CD8-positive, alpha-beta memory T cell (primary cell): Measurements from ENCODE around the gene CXCL17. TPM values are rescaled to one million over a fixed set of nuclear protein-coding genes. Genes with fewer than 3 reads are reported as not detected.

Source experiments
- CTCF ChIA-PET: fragments of 350-600 bp; sonication (Branson Sonifier 250); formaldehyde crosslinking; loops from one replicate; lab custom pipeline; 2021; ENCODE audit warnings: antibody characterized with exemption; lab: Charles Lee
- POLR2A ChIA-PET: fragments of 350-600 bp; sonication (Branson Sonifier 250); formaldehyde crosslinking; loops from one replicate; lab custom pipeline; 2021; ENCODE audit warnings: antibody characterized with exemption; lab: Charles Lee
- DNase-seq, 5 donors: peaks; one replicate each; pipeline versions ENCODE4 v3.0.0 to v3.0.0-alpha.2; 2020 to 2022; ENCODE audit warnings: mixed read lengths in 1 of 5
- H3K27ac ChIP-seq: one replicate; pipeline ENCODE4 v1.7.0; 2013; ENCODE audit warnings: low read depth, mild to moderate bottlenecking, low read length, moderate library complexity
- H3K27me3 ChIP-seq: 2 replicates; pipeline ENCODE4 v1.7.0; 2013; ENCODE audit warnings: low read length, mild to moderate bottlenecking; ENCODE audit not compliant: insufficient read depth, poor library complexity, severe bottlenecking
- H3K36me3 ChIP-seq: 2 replicates; pipeline ENCODE4 v1.7.0; 2013; ENCODE audit warnings: mild to moderate bottlenecking, low read length, moderate library complexity; ENCODE audit not compliant: insufficient read depth
- H3K4me1 ChIP-seq: 2 replicates; pipeline ENCODE4 v1.7.0; 2013; ENCODE audit warnings: mild to moderate bottlenecking, low read length, moderate library complexity; ENCODE audit not compliant: insufficient read depth
- H3K4me3 ChIP-seq: 2 replicates; pipeline ENCODE4 v1.7.0; 2013; ENCODE audit warnings: mild to moderate bottlenecking, low read length
- H3K9me3 ChIP-seq: 2 replicates; pipeline ENCODE4 v1.7.0; 2013; ENCODE audit warnings: mild to moderate bottlenecking, low read length
- H3K27ac Mint-ChIP-seq, 8 donors: one replicate each; pipeline ENCODE4 v1.8.0; 2020 to 2021; ENCODE audit warnings: mixed read lengths in 8 of 8, mild to moderate bottlenecking in 6 of 8, inconsistent platforms in 3 of 8, moderate library complexity in 3 of 8
- H3K27me3 Mint-ChIP-seq, 2 donors: one replicate each; pipeline ENCODE4 v1.8.0; 2020 to 2021; ENCODE audit warnings: mixed read lengths in 2 of 2, mild to moderate bottlenecking in 1 of 2, moderate library complexity in 1 of 2
- H3K36me3 Mint-ChIP-seq, 3 donors: one replicate each; pipeline ENCODE4 v1.8.0; 2020 to 2021; ENCODE audit warnings: mixed read lengths in 3 of 3, inconsistent platforms in 1 of 3, mild to moderate bottlenecking in 1 of 3
- H3K4me1 Mint-ChIP-seq, 3 donors: one replicate each; pipeline ENCODE4 v1.8.0; 2020 to 2021; ENCODE audit warnings: mixed read lengths in 3 of 3, inconsistent platforms in 1 of 3, mild to moderate bottlenecking in 1 of 3
- H3K4me3 Mint-ChIP-seq, 7 donors: one replicate each; pipeline ENCODE4 v1.8.0; 2020 to 2021; ENCODE audit warnings: mixed read lengths in 7 of 7, mild to moderate bottlenecking in 6 of 7, moderate library complexity in 4 of 7, inconsistent platforms in 2 of 7
- H3K9me3 Mint-ChIP-seq, 5 donors: one replicate each; pipeline ENCODE4 v1.8.0; 2020 to 2022; ENCODE audit warnings: mixed read lengths in 5 of 5, mild to moderate bottlenecking in 3 of 5, moderate library complexity in 2 of 5, inconsistent platforms in 1 of 5
- polyA plus RNA-seq: library from polyadenylated mRNA; unstranded; fragments of 300-500 nt; fragmentation: Illumina TruSeq; gene quantifications from one replicate; pipeline ENCODE4 v1.2.3, GENCODE V29; 2021
- total RNA-seq, 2 experiments: library from RNA; stranded (reverse); gene quantifications; one replicate each; pipeline ENCODE4 v1.2.3, GENCODE V29; 2021

The CXCL17 gene
- total and polyA plus RNA-seq, 3 experiments from 2014 or later: not detected

- H3K36me3 Mint-ChIP-seq: peaks cover 0 to 11% (median 2%) of the 10 kb centered on the region in 3 donors
- H3K4me1 Mint-ChIP-seq: peaks cover 30 to 47% (median 33%) of the 10 kb centered on the region in 3 donors
- Histone ChIP-seq H3K9me3 (no peaks in the 10 kb centered on the region), H3K27me3 (no peaks in the 10 kb centered on the region), H3K36me3 (no peaks in the 10 kb centered on the region), H3K4me3 (peak overlapping the region; percentile 82), H3K4me1 (peaks cover 33% of the 10 kb centered on the region), H3K27ac (no peak overlapping the region)
- H3K9me3 Mint-ChIP-seq: no peaks in the 10 kb centered on the region
- peak overlapping the region in 7 of 8 donors; percentile 55 to 96 (median 95) for H3K27ac Mint-ChIP-seq
- POLR2A ChIA-PET: interaction anchor here (1.4 kb wide), 1 partner anchor 26 kb away, joined by 7 read pairs; no protein-coding TSS in a partner anchor
- H3K4me3 Mint-ChIP-seq: peak overlapping the region; percentile 88 to 99 (median 97)
- DNase-seq: peak in 1 of 5 donors; percentile 36
- peaks cover 0 to 1% of the 10 kb centered on the region in 2 donors for H3K27me3 Mint-ChIP-seq
- CTCF ChIA-PET: interaction anchor here (2.2 to 2.3 kb wide), 2 partner anchors 16 to 28 kb away, joined by 7 to 13 read pairs; no protein-coding TSS in a partner anchor
Observed at GRCh38 chr19:42422092-42422900, 20.4 kb downstream of the CXCL17 start.

- ChIA-PET CTCF (interaction anchor here (1.0 to 3.1 kb wide), 3 partner anchors 12 to 28 kb away, joined by 5 to 27 read pairs (median 7); no protein-coding TSS in a partner anchor), POLR2A (no interaction called here)
- no peaks in the 10 kb centered on the region for H3K9me3 ChIP-seq
- Mint-ChIP-seq H3K27me3 (peaks cover 0 to 1% of the 10 kb centered on the region in 2 donors), H3K27ac (peak overlapping the region in 4 of 8 donors; percentile 21 to 95 (median 58)), H3K9me3 (no peaks in the 10 kb centered on the region), H3K4me3 (peak overlapping the region; percentile 88 to 99 (median 97)), H3K4me1 (peaks cover 30 to 47% (median 33%) of the 10 kb centered on the region in 3 donors), H3K36me3 (peaks cover 0 to 11% (median 2%) of the 10 kb centered on the region in 3 donors)
- peaks cover 33% of the 10 kb centered on the region for H3K4me1 ChIP-seq
- no peak overlapping the region for H3K27ac ChIP-seq
- no peak overlapping the region for H3K4me3 ChIP-seq
- H3K36me3 ChIP-seq: no peaks in the 10 kb centered on the region
- no peaks in the 10 kb centered on the region for H3K27me3 ChIP-seq
- peak in 1 of 5 donors; percentile 42 for DNase-seq
Observed at GRCh38 chr19:42421591-42422031, 21.1 kb downstream of the CXCL17 start.

GRCh38 chr19:42421101-42421500 lies 21.6 kb downstream of the CXCL17 start:
- Mint-ChIP-seq H3K4me1 (peaks cover 30 to 47% (median 33%) of the 10 kb centered on the region in 3 donors), H3K27me3 (peaks cover 0 to 1% of the 10 kb centered on the region in 2 donors), H3K9me3 (no peaks in the 10 kb centered on the region), H3K4me3 (peak overlapping the region in 4 of 7 donors; percentile 8 to 61 (median 33)), H3K36me3 (peaks cover 0 to 13% (median 2%) of the 10 kb centered on the region in 3 donors), H3K27ac (peak overlapping the region in 4 of 8 donors; percentile 22 to 57 (median 47))
- no peaks in the 10 kb centered on the region for H3K27me3 ChIP-seq
- no peaks in the 10 kb centered on the region for H3K36me3 ChIP-seq
- H3K4me1 ChIP-seq: peaks cover 33% of the 10 kb centered on the region
- ChIA-PET POLR2A (no interaction called here), CTCF (interaction anchor here (1.0 to 3.1 kb wide), 4 partner anchors 13 to 29 kb away, joined by 5 to 27 read pairs (median 8); no protein-coding TSS in a partner anchor)
- no peaks in the 10 kb centered on the region for H3K9me3 ChIP-seq
- H3K4me3 ChIP-seq: no peak overlapping the region
- peak in 1 of 5 donors; percentile 9 for DNase-seq
- no peak overlapping the region for H3K27ac ChIP-seq

- POLR2A ChIA-PET: no interaction called here
- Mint-ChIP-seq H3K4me3 (peak overlapping the region in 1 of 7 donors; percentile 74), H3K4me1 (peaks cover 30 to 47% (median 33%) of the 10 kb centered on the region in 3 donors), H3K27ac (peak overlapping the region in 5 of 8 donors; percentile 25 to 79 (median 75)), H3K9me3 (no peaks in the 10 kb centered on the region), H3K36me3 (peaks cover 0 to 18% (median 2%) of the 10 kb centered on the region in 3 donors), H3K27me3 (peaks cover 0 to 1% of the 10 kb centered on the region in 2 donors)
- Histone ChIP-seq H3K4me1 (peaks cover 33% of the 10 kb centered on the region), H3K27me3 (no peaks in the 10 kb centered on the region), H3K27ac (no peak overlapping the region), H3K9me3 (no peaks in the 10 kb centered on the region), H3K4me3 (no peak overlapping the region), H3K36me3 (no peaks in the 10 kb centered on the region)
- CTCF ChIA-PET: interaction anchor here (1.0 to 3.1 kb wide), 9 partner anchors 10 to 31 kb away, joined by 3 to 27 read pairs (median 5); no protein-coding TSS in a partner anchor
- DNase-seq: peak; percentile 62 to 82 (median 65)
Observed at GRCh38 chr19:42420055-42420544, 22.6 kb downstream of the CXCL17 start.

GRCh38 chr19:42419309-42419708 lies 23.4 kb downstream of the CXCL17 start:
- H3K36me3 Mint-ChIP-seq: peaks cover 0 to 23% (median 2%) of the 10 kb centered on the region in 3 donors
- peak in 1 of 5 donors; percentile 36 for DNase-seq
- no peaks in the 10 kb centered on the region for H3K9me3 Mint-ChIP-seq
- no peak overlapping the region for H3K4me3 ChIP-seq
- peaks cover 30 to 45% (median 33%) of the 10 kb centered on the region in 3 donors for H3K4me1 Mint-ChIP-seq
- no peak overlapping the region for H3K27ac Mint-ChIP-seq
- peaks cover 0 to 1% of the 10 kb centered on the region in 2 donors for H3K27me3 Mint-ChIP-seq
- no peaks in the 10 kb centered on the region for H3K9me3 ChIP-seq
- no peak overlapping the region for H3K27ac ChIP-seq
- ChIA-PET POLR2A (no interaction called here), CTCF (interaction anchor here (1.1 to 3.1 kb wide), 5 partner anchors 14 to 32 kb away, joined by 3 to 27 read pairs (median 6); no protein-coding TSS in a partner anchor)
- H3K4me1 ChIP-seq: peaks cover 31% of the 10 kb centered on the region
- no peaks in the 10 kb centered on the region for H3K36me3 ChIP-seq
- H3K27me3 ChIP-seq: no peaks in the 10 kb centered on the region
- peak overlapping the region in 1 of 7 donors; percentile 40 for H3K4me3 Mint-ChIP-seq

- H3K9me3 Mint-ChIP-seq: no peaks in the 10 kb centered on the region
- H3K4me1 Mint-ChIP-seq: peaks cover 0 to 5% (median 3%) of the 10 kb centered on the region in 3 donors
- ChIA-PET CTCF (interaction anchor here (1.0 to 1.2 kb wide), 3 partner anchors 21 to 28 kb away, joined by 3 to 4 read pairs (median 3); no protein-coding TSS in a partner anchor), POLR2A (no interaction called here)
- H3K36me3 Mint-ChIP-seq: peaks cover 0 to 38% (median 5%) of the 10 kb centered on the region in 3 donors
- no peaks in the 10 kb centered on the region for H3K27me3 Mint-ChIP-seq
- H3K4me3 Mint-ChIP-seq: no peak overlapping the region
- H3K27ac Mint-ChIP-seq: peak overlapping the region in 2 of 8 donors; percentile 51 to 93
- H3K27me3 ChIP-seq: no peaks in the 10 kb centered on the region
- peak in 1 of 5 donors; percentile 37 for DNase-seq
- H3K36me3 ChIP-seq: no peaks in the 10 kb centered on the region
- no peak overlapping the region for H3K4me3 ChIP-seq
- H3K9me3 ChIP-seq: no peaks in the 10 kb centered on the region
- H3K4me1 ChIP-seq: no peaks in the 10 kb centered on the region
- no peak overlapping the region for H3K27ac ChIP-seq
Observed at GRCh38 chr19:42412661-42413076, 30.1 kb downstream of the CXCL17 start.

GRCh38 chr19:42412227-42412626 lies 30.5 kb downstream of the CXCL17 start:
- H3K27me3 ChIP-seq: no peaks in the 10 kb centered on the region
- Mint-ChIP-seq H3K27ac (peak overlapping the region in 3 of 8 donors; percentile 40 to 93 (median 51)), H3K9me3 (no peaks in the 10 kb centered on the region), H3K27me3 (no peaks in the 10 kb centered on the region), H3K4me3 (no peak overlapping the region), H3K36me3 (peaks cover 0 to 40% (median 5%) of the 10 kb centered on the region in 3 donors), H3K4me1 (peaks cover 0 to 5% (median 3%) of the 10 kb centered on the region in 3 donors)
- no peak overlapping the region for H3K4me3 ChIP-seq
- no peak overlapping the region for H3K27ac ChIP-seq
- peak in 1 of 5 donors; percentile 42 for DNase-seq
- no peaks in the 10 kb centered on the region for H3K36me3 ChIP-seq
- H3K4me1 ChIP-seq: no peaks in the 10 kb centered on the region
- H3K9me3 ChIP-seq: no peaks in the 10 kb centered on the region
- ChIA-PET POLR2A (no interaction called here), CTCF (interaction anchor here (1.0 to 1.2 kb wide), 2 partner anchors 21 to 28 kb away, joined by 3 to 4 read pairs; no protein-coding TSS in a partner anchor)
